Endothelial cell of umbilical vein (primary cell): Measurements from ENCODE around the gene UBR4. TPM values are rescaled to one million over a fixed set of nuclear protein-coding genes. Genes with fewer than 3 reads are reported as not detected.

Experiments
- BruUV-seq: library from RNA; stranded (reverse); fragments of 400-500 nt; replicated peaks from 2 replicates; lab custom pipeline; 2021; lab: Mats Ljungman, UMichigan
- CTCF ChIA-PET: fragments of 300-600, 350-600 bp; sonication (Branson Sonifier 250); formaldehyde crosslinking; loops from one replicate; lab custom pipeline; 2021; ENCODE audit warnings: antibody characterized with exemption, inconsistent platforms; lab: Charles Lee
- POLR2A ChIA-PET: fragments of 300-600, 350-600 bp; sonication (Branson Sonifier 250); formaldehyde crosslinking; loops from one replicate; lab custom pipeline; 2021; ENCODE audit warnings: antibody characterized with exemption, inconsistent platforms; lab: Charles Lee
- DNase-seq: peaks from one replicate; pipeline ENCODE4 v3.0.0-alpha.2; 2011; ENCODE audit warnings: low read depth, low spot score
- FAIRE-seq: peaks from 2 replicates; lab custom pipeline; 2011; peaks lifted over from hg19 to GRCh38; lab: Jason Lieb, UNC
- H2AFZ ChIP-seq: 2 replicates; pipeline ENCODE4 v1.6.0; 2012; ENCODE audit warnings: low read depth, low read length, control low read depth, inconsistent platforms
- H3K27ac ChIP-seq: 2 replicates; pipeline ENCODE4 v1.5.1; 2011; ENCODE audit warnings: low read depth, mild to moderate bottlenecking, control low read depth, low read length, moderate library complexity; ENCODE audit not compliant: insufficient read depth
- H3K27me3 ChIP-seq, 2 experiments: 2 replicates each; pipeline versions ENCODE4 v1.6.0 to v1.6.1; 2011; ENCODE audit warnings: low read length in 2 of 2, mixed read lengths in 1 of 2; ENCODE audit not compliant: control insufficient read depth in 2 of 2, insufficient read depth in 2 of 2
- H3K36me3 ChIP-seq, 2 experiments: 2 replicates in 1 of 2; 3 replicates in 1 of 2; pipeline ENCODE4 v1.5.1; 2011; ENCODE audit warnings: low read length in 2 of 2, mild to moderate bottlenecking in 1 of 2, moderate library complexity in 1 of 2; ENCODE audit not compliant: control insufficient read depth in 2 of 2, insufficient read depth in 2 of 2; ENCODE audit errors: extremely low read depth in 1 of 2
- H3K4me1 ChIP-seq: 3 replicates; pipeline ENCODE4 v1.5.1; 2011; ENCODE audit warnings: mild to moderate bottlenecking, low read length; ENCODE audit not compliant: control insufficient read depth, insufficient read depth; ENCODE audit errors: extremely low read depth
- H3K4me2 ChIP-seq: 2 replicates; pipeline ENCODE4 v1.6.1; 2011; ENCODE audit warnings: low read length, control low read depth, mixed read lengths; ENCODE audit not compliant: insufficient read depth
- H3K4me3 ChIP-seq, 3 experiments: fragments of 200-600 bp in 1 of 3; sonication (generic), shearing (Covaris generic) in 1 of 3; replicated peaks in 1 of 3; 2 replicates each; pipeline ENCODE4 v1.5.1; 2011 to 2016; ENCODE audit warnings: control low read depth in 3 of 3, low read length in 3 of 3, mild to moderate bottlenecking in 2 of 3, inconsistent platforms in 1 of 3, low read depth in 1 of 3, moderate library complexity in 1 of 3; ENCODE audit not compliant: insufficient read depth in 1 of 3
- H3K79me2 ChIP-seq: 2 replicates; pipeline ENCODE4 v1.6.0; 2012; ENCODE audit warnings: low read length, inconsistent platforms; ENCODE audit not compliant: control insufficient read depth, insufficient read depth
- H3K9ac ChIP-seq: replicated peaks from 2 replicates; pipeline ENCODE3; 2011; ENCODE audit warnings: low read length, control low read depth; ENCODE audit not compliant: insufficient read depth; ENCODE audit errors: extremely low read depth
- H3K9me1 ChIP-seq: replicated peaks from 3 replicates; pipeline ENCODE4 v1.6.0; 2011; ENCODE audit warnings: mild to moderate bottlenecking, low read length; ENCODE audit not compliant: control insufficient read depth, insufficient read depth; ENCODE audit errors: extremely low read depth
- H3K9me3 ChIP-seq: replicated peaks from 2 replicates; pipeline ENCODE4 v1.5.1; 2012; ENCODE audit warnings: low read length, inconsistent platforms; ENCODE audit not compliant: control insufficient read depth, insufficient read depth
- H4K20me1 ChIP-seq: replicated peaks from 2 replicates; pipeline ENCODE3; 2011; ENCODE audit warnings: mild to moderate bottlenecking, low read length; ENCODE audit not compliant: control insufficient read depth, insufficient read depth; ENCODE audit errors: extremely low read depth
- CTCF ChIP-seq, 2 donors: IDR thresholded peaks; 1 replicate in 1 of 2; 2 replicates in 1 of 2; pipeline ENCODE4 v1.5.1; 2011; ENCODE audit warnings: low read length in 2 of 2, mild to moderate bottlenecking in 2 of 2, moderate library complexity in 2 of 2, control low read depth in 1 of 2, inconsistent platforms in 1 of 2, low read depth in 1 of 2; ENCODE audit not compliant: insufficient read depth in 1 of 2; ENCODE audit errors: extremely low read depth in 1 of 2
- EZH2 ChIP-seq: IDR thresholded peaks from 2 replicates; pipeline ENCODE4 v1.6.1; 2012; ENCODE audit warnings: borderline replicate concordance, low read depth, mild to moderate bottlenecking, moderate library complexity, low read length, inconsistent platforms; ENCODE audit not compliant: severe bottlenecking
- FOS ChIP-seq: IDR thresholded peaks from 2 replicates; pipeline ENCODE4 v1.6.1; 2011; ENCODE audit warnings: mild to moderate bottlenecking, low read length, moderate library complexity, borderline replicate concordance; ENCODE audit not compliant: insufficient read depth
- GATA2 ChIP-seq: IDR thresholded peaks from 2 replicates; pipeline ENCODE4 v1.7.0; 2011; ENCODE audit warnings: low read depth, mild to moderate bottlenecking, moderate library complexity, mixed read lengths, low read length; ENCODE audit not compliant: insufficient read length, insufficient read depth
- JUN ChIP-seq: IDR thresholded peaks from 2 replicates; pipeline ENCODE4 v1.6.1; 2011; ENCODE audit warnings: borderline replicate concordance, low read depth; ENCODE audit not compliant: insufficient read length, insufficient read depth
- MAX ChIP-seq: IDR thresholded peaks from 2 replicates; pipeline ENCODE4 v1.6.1; 2011; ENCODE audit not compliant: insufficient read depth, insufficient read length
- MYC ChIP-seq: IDR thresholded peaks from one replicate; pipeline ENCODE4 v1.6.1; 2011; ENCODE audit warnings: mild to moderate bottlenecking, low read depth, low read length
- POLR2A ChIP-seq: IDR thresholded peaks from 2 replicates; pipeline ENCODE4 v1.6.1; 2012; ENCODE audit warnings: low read depth, mild to moderate bottlenecking, control low read depth, low read length
- POLR2AphosphoS5 ChIP-seq: IDR thresholded peaks from 2 replicates; pipeline ENCODE4 v1.6.1; 2012; ENCODE audit warnings: low read depth, mild to moderate bottlenecking, control low read depth, low read length, moderate library complexity; ENCODE audit not compliant: insufficient read depth
- dilution Hi-C: fragments of 300-500 bp; cut with MboI; formaldehyde crosslinking; loops from one replicate; pipeline ENCODE4 v1.15.0; 2019; ENCODE audit warnings: low sequenced_read_pairs; ENCODE audit not compliant: extremely low pct_ligation_motif_present
- intact Hi-C: fragments of 100-400 bp; cut with micrococcal nuclease; formaldehyde crosslinking; loops from one replicate; pipeline ENCODE4 v1.10.0; 2022
- polyA plus RNA-seq, 4 experiments: library from polyadenylated mRNA; depleted of rRNA in 3 of 4; stranded (reverse) in 3 of 4; unstranded in 1 of 4; fragments of >200 nt; gene quantifications; 2 replicates each; pipeline versions ENCODE4 v1.2.1 to v1.2.3, GENCODE V29; 2011 to 2012; ENCODE audit warnings: missing spikeins in 1 of 4
- total RNA-seq: library from RNA; stranded (reverse); gene quantifications from 2 replicates; pipeline ENCODE4 v1.2.3, GENCODE V29; 2021

Gene UBR4
- total and polyA plus RNA-seq, 2 donors (not counting 3 experiments of a cell fraction or from before 2014, with no cell fraction given) = 125 to 150 TPM

DNA sequence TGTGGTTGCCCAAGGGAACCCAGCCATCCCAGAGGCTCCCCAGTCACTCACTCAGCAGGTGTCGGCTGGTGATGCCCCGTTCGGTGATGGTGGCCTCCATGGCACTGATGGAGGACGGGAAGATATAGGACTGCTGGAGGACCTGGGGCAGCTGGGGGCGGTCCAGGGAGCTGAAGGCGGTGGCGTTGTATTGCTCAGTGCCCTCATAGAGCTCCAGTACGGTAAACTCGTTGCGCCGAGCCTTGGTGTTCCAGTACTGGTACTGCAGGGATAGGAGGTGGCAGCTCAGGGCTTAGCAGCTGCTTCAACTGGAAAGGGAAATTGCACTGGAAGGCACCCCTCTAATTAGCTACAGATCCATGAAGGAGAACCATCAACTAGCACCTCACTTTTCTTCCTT is 12.5 kb upstream of the UBR4 start:
- Histone ChIP-seq H3K4me1 (no peaks in the 10 kb centered on the region), H3K9me3 (no peaks in the 10 kb centered on the region), H4K20me1 (no peaks in the 10 kb centered on the region), H3K27ac (no peak overlapping the region), H3K4me3 (no peak overlapping the region), H3K4me2 (no peak overlapping the region), H2AFZ (no peak overlapping the region), H3K79me2 (no peaks in the 10 kb centered on the region), H3K27me3 (no peaks in the 10 kb centered on the region), H3K9me1 (no peaks in the 10 kb centered on the region), H3K9ac (no peak overlapping the region), H3K36me3 (peaks cover 32 to 48% of the 10 kb centered on the region in 2 experiments)
- CTCF ChIA-PET = interaction anchor here (1.4 to 2.1 kb wide), 2 partner anchors 11 to 18 kb away, joined by 4 to 8 read pairs; no protein-coding TSS in a partner anchor
- POLR2A ChIA-PET = no interaction called here
- dilution Hi-C loops (no loop called here), intact Hi-C loops (no loop called here)
- DNase-seq (no peak), FAIRE-seq (no peak)
- TF ChIP-seq GATA2 (no peak), MYC (no peak), EZH2 (no peak), POLR2A (no peak)
- no TSS peak for BruUV-seq

- dilution Hi-C loops = no loop called here
- intact Hi-C loops = no loop called here
- BruUV-seq = no TSS peak
- ChIA-PET CTCF (no interaction called here), POLR2A (no interaction called here)
- Histone ChIP-seq H3K36me3 (peaks cover 26 to 43% of the 10 kb centered on the region in 2 experiments), H3K9me1 (no peaks in the 10 kb centered on the region), H4K20me1 (no peaks in the 10 kb centered on the region), H3K79me2 (no peaks in the 10 kb centered on the region), H2AFZ (no peak overlapping the region), H3K27ac (no peak overlapping the region), H3K4me1 (no peaks in the 10 kb centered on the region), H3K27me3 (no peaks in the 10 kb centered on the region), H3K9me3 (no peaks in the 10 kb centered on the region), H3K4me2 (no peak overlapping the region), H3K4me3 (no peak overlapping the region), H3K9ac (no peak overlapping the region)
- FAIRE-seq (no peak), DNase-seq (no peak)
- no peak for TF ChIP-seq MAX
- no peak for TF ChIP-seq EZH2
- no peak for TF ChIP-seq CTCF (IDR thresholded peaks at IDR 0.05; ENCODE audit: extremely low read depth in 1 of 2, insufficient read depth in 1 of 2, low read depth in 1 of 2, low read length in 2 of 2)
- no peak for TF ChIP-seq JUN
- TF ChIP-seq FOS = no peak
- no peak for TF ChIP-seq MYC
- no peak for TF ChIP-seq POLR2AphosphoS5
- no peak for TF ChIP-seq GATA2
- TF ChIP-seq POLR2A = no peak
These were observed 10.9 kb upstream of the UBR4 start for GRCh38 chr1:19220991-19221390.
